Putamen (tissue), 1 donor: Measurements from ENCODE around the gene NME1.
"Not testable (repeated sequence)": the region's sequence is repeated elsewhere in the genome, so short reads cannot be mapped to it uniquely, and the experiment has no call there.

ENCODE experiments used
- DNase-seq: peaks from one replicate; pipeline ENCODE4 v3.0.0-alpha.2; 2016; ENCODE audit warnings: low spot score

NME1 gene

GRCh38 chr17:51153210-51154072 is at the start of gene NME1:
NME1 (plus strand) TSS chr17:51153559; CDS start chr17:51155655, 2,096 bp downstream.
- peak; percentile 99 for DNase-seq

- no peak for DNase-seq
These were observed 45.6 kb upstream of the NME1 start for GRCh38 chr17:51107778-51108177.

GRCh38 chr17:51112303-51113222 is 40.8 kb upstream of the NME1 start:
- DNase-seq = not testable (repeated sequence)

GRCh38 chr17:51115179-51115578 is 38.2 kb upstream of the NME1 start:
- DNase-seq = no peak

- no peak for DNase-seq
These were observed 34.8 kb upstream of the NME1 start for GRCh38 chr17:51118330-51119195.

- DNase-seq = peak; percentile 23
These were observed 33.7 kb upstream of the NME1 start for GRCh38 chr17:51119415-51120356.

- peak; percentile 49 for DNase-seq
These were observed 33.0 kb upstream of the NME1 start for GRCh38 chr17:51120357-51120738.

- DNase-seq = peak; percentile 94
These were observed 32.4 kb upstream of the NME1 start, which contains the start of gene SPAG9 for GRCh38 chr17:51120739-51121619. SPAG9 (minus strand) TSS chr17:51120868; CDS start chr17:51120656, 212 bp downstream.

- DNase-seq = peak; percentile 78
These were observed 31.5 kb upstream of the NME1 start for GRCh38 chr17:51121620-51122472.

GRCh38 chr17:51122473-51123115 is 30.8 kb upstream of the NME1 start:
- not testable (repeated sequence) for DNase-seq

- DNase-seq = no peak
These were observed 28.5 kb upstream of the NME1 start for GRCh38 chr17:51124640-51125503.

- DNase-seq = no peak
These were observed 25.3 kb upstream of the NME1 start for GRCh38 chr17:51128076-51128475.

GRCh38 chr17:51132964-51133319 is 20.4 kb upstream of the NME1 start:
- no peak for DNase-seq

GRCh38 chr17:51133365-51133764 is 20.0 kb upstream of the NME1 start:
- no peak for DNase-seq

- no peak for DNase-seq
These were observed 17.4 kb upstream of the NME1 start for GRCh38 chr17:51135956-51136355.

- no peak for DNase-seq
These were observed 10.8 kb upstream of the NME1 start for GRCh38 chr17:51142597-51142996.
